HL-60 (cell line): ENCODE data around the gene FBN1.

Experiments used
- DNase-seq, 2 experiments: peaks; one replicate each; pipeline ENCODE4 v3.0.0-alpha.2; 2010 to 2020; ENCODE audit warnings: low read depth in 1 of 2, low spot score in 1 of 2
- H3K27ac ChIP-seq: fragments of 250-450 bp; sonication (Bioruptor Pico); replicated peaks from 2 replicates; pipeline ENCODE4 v1.5.1; 2020; ENCODE audit warnings: mild to moderate bottlenecking, moderate library complexity
- H3K27me3 ChIP-seq: fragments of 250-450 bp; sonication (Bioruptor Pico); 2 replicates; pipeline ENCODE4 v1.5.1; 2021; ENCODE audit warnings: mild to moderate bottlenecking, moderate library complexity; ENCODE audit not compliant: insufficient read depth, poor library complexity, severe bottlenecking
- H3K4me3 ChIP-seq: replicated peaks from 2 replicates; pipeline ENCODE4 v1.5.1; 2011; ENCODE audit warnings: mild to moderate bottlenecking, control low read depth, low read length; ENCODE audit not compliant: insufficient read depth
- GABPA ChIP-seq: IDR thresholded peaks from 2 replicates; pipeline ENCODE4 v1.6.1; 2012; ENCODE audit warnings: low read depth
- POLR2AphosphoS5 ChIP-seq: IDR thresholded peaks from 2 replicates; pipeline ENCODE4 v1.6.1; 2012; ENCODE audit warnings: low read depth
- SPI1 ChIP-seq: IDR thresholded peaks from 2 replicates; pipeline ENCODE4 v1.6.1; 2012; ENCODE audit warnings: low read depth, mild to moderate bottlenecking, borderline replicate concordance
- TF ChIP-seq, protein P1 (sequence below): IDR thresholded peaks from 2 replicates; pipeline ENCODE4 v1.6.1; 2012; ENCODE audit warnings: low read depth; ENCODE audit not compliant: insufficient replicate concordance
- TF ChIP-seq, protein P2 (sequence below): IDR thresholded peaks from one replicate; pipeline ENCODE4 v1.5.1; 2011; ENCODE audit warnings: low read length, control low read depth, inconsistent platforms; ENCODE audit not compliant: insufficient read depth

FBN1 gene

DNA sequence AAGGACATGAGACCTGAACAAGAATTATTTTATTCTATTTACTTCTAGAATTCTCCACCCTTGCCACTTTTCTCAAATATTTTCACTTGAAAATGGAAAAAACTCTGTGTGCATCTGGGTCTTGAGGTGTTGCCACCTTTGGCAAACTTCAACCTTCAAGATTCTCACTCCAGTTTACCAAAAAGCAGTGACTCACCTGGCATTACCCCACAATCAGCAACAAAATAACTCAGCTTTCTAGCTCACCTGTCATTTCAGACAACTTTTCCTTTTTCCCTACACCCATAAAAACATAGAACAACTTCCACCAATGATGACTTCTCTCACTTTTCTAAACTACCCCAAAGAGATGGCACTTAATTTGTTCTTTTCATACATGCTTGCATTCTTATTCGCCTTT is 198.5 kb downstream of the FBN1 start:
- no peak for DNase-seq
- H3K4me3 ChIP-seq = no peak overlapping the region
- TF ChIP-seq SPI1 = no peak
- TF ChIP-seq POLR2AphosphoS5 = no peak
- TF ChIP-seq, protein P1, sequence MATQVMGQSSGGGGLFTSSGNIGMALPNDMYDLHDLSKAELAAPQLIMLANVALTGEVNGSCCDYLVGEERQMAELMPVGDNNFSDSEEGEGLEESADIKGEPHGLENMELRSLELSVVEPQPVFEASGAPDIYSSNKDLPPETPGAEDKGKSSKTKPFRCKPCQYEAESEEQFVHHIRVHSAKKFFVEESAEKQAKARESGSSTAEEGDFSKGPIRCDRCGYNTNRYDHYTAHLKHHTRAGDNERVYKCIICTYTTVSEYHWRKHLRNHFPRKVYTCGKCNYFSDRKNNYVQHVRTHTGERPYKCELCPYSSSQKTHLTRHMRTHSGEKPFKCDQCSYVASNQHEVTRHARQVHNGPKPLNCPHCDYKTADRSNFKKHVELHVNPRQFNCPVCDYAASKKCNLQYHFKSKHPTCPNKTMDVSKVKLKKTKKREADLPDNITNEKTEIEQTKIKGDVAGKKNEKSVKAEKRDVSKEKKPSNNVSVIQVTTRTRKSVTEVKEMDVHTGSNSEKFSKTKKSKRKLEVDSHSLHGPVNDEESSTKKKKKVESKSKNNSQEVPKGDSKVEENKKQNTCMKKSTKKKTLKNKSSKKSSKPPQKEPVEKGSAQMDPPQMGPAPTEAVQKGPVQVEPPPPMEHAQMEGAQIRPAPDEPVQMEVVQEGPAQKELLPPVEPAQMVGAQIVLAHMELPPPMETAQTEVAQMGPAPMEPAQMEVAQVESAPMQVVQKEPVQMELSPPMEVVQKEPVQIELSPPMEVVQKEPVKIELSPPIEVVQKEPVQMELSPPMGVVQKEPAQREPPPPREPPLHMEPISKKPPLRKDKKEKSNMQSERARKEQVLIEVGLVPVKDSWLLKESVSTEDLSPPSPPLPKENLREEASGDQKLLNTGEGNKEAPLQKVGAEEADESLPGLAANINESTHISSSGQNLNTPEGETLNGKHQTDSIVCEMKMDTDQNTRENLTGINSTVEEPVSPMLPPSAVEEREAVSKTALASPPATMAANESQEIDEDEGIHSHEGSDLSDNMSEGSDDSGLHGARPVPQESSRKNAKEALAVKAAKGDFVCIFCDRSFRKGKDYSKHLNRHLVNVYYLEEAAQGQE = no peak
- TF ChIP-seq, protein P2, sequence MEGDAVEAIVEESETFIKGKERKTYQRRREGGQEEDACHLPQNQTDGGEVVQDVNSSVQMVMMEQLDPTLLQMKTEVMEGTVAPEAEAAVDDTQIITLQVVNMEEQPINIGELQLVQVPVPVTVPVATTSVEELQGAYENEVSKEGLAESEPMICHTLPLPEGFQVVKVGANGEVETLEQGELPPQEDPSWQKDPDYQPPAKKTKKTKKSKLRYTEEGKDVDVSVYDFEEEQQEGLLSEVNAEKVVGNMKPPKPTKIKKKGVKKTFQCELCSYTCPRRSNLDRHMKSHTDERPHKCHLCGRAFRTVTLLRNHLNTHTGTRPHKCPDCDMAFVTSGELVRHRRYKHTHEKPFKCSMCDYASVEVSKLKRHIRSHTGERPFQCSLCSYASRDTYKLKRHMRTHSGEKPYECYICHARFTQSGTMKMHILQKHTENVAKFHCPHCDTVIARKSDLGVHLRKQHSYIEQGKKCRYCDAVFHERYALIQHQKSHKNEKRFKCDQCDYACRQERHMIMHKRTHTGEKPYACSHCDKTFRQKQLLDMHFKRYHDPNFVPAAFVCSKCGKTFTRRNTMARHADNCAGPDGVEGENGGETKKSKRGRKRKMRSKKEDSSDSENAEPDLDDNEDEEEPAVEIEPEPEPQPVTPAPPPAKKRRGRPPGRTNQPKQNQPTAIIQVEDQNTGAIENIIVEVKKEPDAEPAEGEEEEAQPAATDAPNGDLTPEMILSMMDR = no peak
- TF ChIP-seq GABPA = no peak
- H3K27ac ChIP-seq = no peak overlapping the region
- peaks cover 9% of the 10 kb centered on the region for H3K27me3 ChIP-seq

DNA sequence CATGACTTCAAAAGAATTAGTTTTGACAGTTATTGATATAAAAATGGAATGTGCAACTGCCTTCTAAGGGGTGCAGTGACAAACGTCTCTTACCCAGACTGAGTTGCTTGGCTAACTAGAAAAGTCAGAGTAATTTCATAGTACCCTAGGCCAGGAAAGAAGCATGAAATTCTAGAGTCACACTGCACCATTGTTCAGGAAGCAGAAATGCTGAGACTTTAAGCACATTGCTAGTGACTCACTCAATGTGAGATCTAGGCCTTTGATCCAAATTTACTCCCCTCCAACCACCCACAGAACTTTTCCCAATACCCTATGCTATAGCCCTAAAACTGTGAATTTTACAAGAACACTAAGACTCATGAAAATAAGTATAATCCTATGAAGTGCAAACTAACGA is 203.5 kb downstream of the FBN1 start:
- Histone ChIP-seq H3K27me3 (peaks cover 4% of the 10 kb centered on the region), H3K4me3 (no peak overlapping the region), H3K27ac (no peak overlapping the region)
- TF ChIP-seq, protein P1 = no peak
- TF ChIP-seq SPI1 (no peak), GABPA (no peak), POLR2AphosphoS5 (no peak)
- TF ChIP-seq, protein P2 = no peak
- no peak for DNase-seq

DNA sequence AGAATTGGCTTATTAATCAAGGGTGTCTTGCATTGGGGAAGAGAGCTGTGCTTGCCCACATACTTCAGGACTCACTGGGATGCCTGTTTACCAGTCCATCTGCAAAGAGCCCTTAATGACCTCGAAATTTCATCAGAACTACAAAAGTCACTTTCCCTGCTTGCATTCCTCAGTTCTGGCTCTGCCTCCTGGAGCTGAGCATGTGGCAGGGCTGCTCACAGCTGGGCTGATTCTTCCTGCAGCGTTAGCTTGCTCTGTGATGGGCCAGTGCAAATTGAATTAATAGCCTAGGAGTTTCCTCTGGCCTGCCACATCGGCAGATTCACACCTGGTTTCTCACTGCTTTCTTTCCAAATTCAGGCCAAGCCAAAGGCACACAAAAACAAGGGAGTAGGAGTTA is 205.4 kb downstream of the FBN1 start:
- H3K4me3 ChIP-seq = no peak overlapping the region
- peaks cover 4% of the 10 kb centered on the region for H3K27me3 ChIP-seq
- H3K27ac ChIP-seq = no peak overlapping the region
- no peak for DNase-seq
- TF ChIP-seq, protein P1 = no peak
- TF ChIP-seq, protein P2 = no peak
- TF ChIP-seq GABPA (no peak), SPI1 (no peak), POLR2AphosphoS5 (no peak)
